ENCODE results near the gene LDB2.
A peak's percentile ranks its signal among the peaks of the same experiment; 100 is the strongest.

Gene LDB2

DNA sequence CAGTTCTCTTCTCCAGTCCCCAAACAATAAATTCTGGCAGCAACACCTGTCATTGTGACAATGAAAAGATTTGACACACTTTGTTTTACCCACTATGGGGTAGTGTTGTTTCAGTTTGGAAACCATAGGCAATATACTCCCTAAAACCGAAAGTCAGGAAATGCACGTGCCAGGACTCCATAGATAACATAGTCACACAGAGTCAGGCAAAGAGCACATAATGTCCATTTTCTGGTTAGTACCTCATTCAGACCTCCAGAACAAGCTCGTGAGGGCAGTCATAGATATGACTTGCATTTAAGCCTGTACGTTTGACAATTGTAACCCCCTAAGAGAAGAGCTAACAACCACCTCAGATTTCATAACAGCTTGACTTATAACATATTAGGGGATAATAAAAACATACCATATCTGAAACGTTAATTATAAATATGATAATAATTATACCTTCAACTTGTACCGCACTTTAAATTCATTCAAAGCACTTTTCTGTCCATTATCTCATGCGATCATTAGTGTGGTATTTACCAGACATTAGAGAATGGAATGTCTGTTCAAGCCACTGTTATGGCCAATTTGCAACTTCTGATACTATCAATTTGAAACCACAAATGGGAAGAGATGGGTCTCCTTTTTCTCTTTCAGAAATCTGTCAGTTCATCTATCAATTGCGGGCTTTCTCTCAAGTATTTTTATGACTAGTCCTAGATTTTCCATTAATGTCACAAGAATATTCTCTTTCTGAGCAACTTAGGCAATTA is 147.4 kb downstream of the LDB2 start:
- H3K36me3 ChIP-seq = no peaks in the 10 kb centered on the region
- intact Hi-C loops (cut with DNase I; ENCODE audit: low total_unique reads) = no loop called here
- no peak for TF ChIP-seq CTCF (IDR thresholded peaks at IDR 0.05)
- no peaks in the 10 kb centered on the region for H3K4me1 ChIP-seq
- no peak for DNase-seq
- no peaks in the 10 kb centered on the region for H3K9me3 ChIP-seq
- H3K27me3 ChIP-seq = no peaks in the 10 kb centered on the region
- H3K27ac ChIP-seq = no peak overlapping the region
- H3K4me3 ChIP-seq = no peak overlapping the region

GRCh38 chr4:16750216-16750615 is 148.2 kb downstream of the LDB2 start:
- Histone ChIP-seq H3K4me3 (no peak overlapping the region), H3K27me3 (no peaks in the 10 kb centered on the region), H3K27ac (no peak overlapping the region), H3K9me3 (no peaks in the 10 kb centered on the region), H3K36me3 (no peaks in the 10 kb centered on the region), H3K4me1 (no peaks in the 10 kb centered on the region)
- TF ChIP-seq CTCF (IDR thresholded peaks at IDR 0.05) = no peak
- intact Hi-C loops (cut with DNase I; ENCODE audit: low total_unique reads) = no loop called here
- no peak for DNase-seq

DNA sequence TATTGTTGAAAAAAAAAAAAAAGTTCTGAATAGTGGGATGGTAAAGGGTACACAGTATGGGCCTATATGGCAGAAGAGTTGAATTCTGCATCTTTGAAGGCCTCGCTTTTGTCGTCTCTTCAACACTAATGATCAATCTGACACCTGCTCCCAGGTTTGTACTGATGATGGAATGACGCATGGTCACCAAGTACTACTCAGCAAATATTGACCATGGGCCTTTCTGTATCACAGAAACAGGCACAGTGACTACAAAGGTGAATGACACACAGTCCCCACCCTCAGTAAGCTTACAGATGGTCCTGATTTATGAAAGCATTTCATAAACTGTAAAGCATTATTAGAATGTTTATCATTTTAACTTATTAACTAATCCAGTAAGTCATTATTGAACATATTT is 152.6 kb downstream of the LDB2 start:
- Histone ChIP-seq H3K4me3 (no peak overlapping the region), H3K36me3 (no peaks in the 10 kb centered on the region), H3K27me3 (no peaks in the 10 kb centered on the region), H3K4me1 (no peaks in the 10 kb centered on the region), H3K27ac (no peak overlapping the region), H3K9me3 (no peaks in the 10 kb centered on the region)
- DNase-seq = no peak
- no peak for TF ChIP-seq CTCF (IDR thresholded peaks at IDR 0.05)
- intact Hi-C loops (cut with DNase I; ENCODE audit: low total_unique reads) = no loop called here

DNA sequence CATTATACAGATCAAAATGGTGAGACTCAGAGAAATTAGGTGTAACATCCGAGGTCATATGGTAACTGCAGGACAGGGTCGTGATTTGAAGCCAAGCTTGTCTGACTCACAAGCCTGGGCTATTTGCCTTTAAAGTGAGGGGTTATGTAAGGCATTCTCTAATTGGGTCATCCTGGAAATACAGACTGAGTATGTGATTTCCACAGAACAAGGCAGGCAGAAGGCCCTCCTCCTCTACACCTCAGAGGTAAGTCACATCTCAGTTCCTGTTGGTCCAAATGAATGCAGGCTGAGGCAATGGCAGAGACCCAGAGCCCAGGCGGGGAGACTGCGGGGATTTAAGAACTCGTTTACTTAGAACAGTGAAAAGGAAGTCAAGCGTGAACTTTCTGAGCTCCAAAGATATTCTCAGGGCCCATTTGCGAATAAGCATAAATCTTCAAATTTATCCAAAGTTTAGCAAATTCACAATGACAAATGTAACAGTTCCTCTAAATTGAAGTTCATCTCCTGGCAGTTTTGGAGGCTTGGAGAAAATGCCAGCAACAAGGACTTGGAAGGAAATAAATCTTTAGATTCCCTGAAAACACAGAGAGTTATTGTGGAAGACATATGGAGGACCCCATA is 153.3 kb downstream of the LDB2 start:
- no peaks in the 10 kb centered on the region for H3K9me3 ChIP-seq
- peak in 1 of 2 donors; percentile 46 for DNase-seq
- no peak overlapping the region for H3K27ac ChIP-seq
- no peaks in the 10 kb centered on the region for H3K27me3 ChIP-seq
- no peaks in the 10 kb centered on the region for H3K36me3 ChIP-seq
- H3K4me3 ChIP-seq = no peak overlapping the region
- H3K4me1 ChIP-seq = no peaks in the 10 kb centered on the region
- TF ChIP-seq CTCF (IDR thresholded peaks at IDR 0.05) = no peak
- intact Hi-C loops (cut with DNase I; ENCODE audit: low total_unique reads) = no loop called here

DNA sequence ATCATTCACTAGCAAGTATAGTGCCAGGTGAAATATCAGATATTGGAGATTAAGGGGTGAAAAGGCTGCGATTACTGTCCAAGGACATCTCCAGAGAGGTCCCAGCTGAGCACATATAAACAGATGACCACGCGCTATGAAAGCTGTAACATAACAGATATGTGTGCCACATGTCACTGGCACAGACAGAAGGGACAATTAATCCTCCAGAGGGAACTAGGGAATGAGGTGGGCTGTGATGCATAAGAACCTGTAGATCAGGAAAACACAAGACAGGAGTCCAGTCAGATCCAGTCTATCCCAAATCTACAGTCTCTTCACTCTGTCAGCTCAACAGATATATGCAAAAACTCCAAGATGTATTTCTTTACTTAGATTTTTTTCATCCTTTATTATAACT is 157.2 kb downstream of the LDB2 start:
- no peak overlapping the region for H3K27ac ChIP-seq
- no peak overlapping the region for H3K4me3 ChIP-seq
- TF ChIP-seq CTCF (IDR thresholded peaks at IDR 0.05) = no peak
- DNase-seq = no peak
- no peaks in the 10 kb centered on the region for H3K27me3 ChIP-seq
- no peaks in the 10 kb centered on the region for H3K9me3 ChIP-seq
- H3K36me3 ChIP-seq = no peaks in the 10 kb centered on the region
- no peaks in the 10 kb centered on the region for H3K4me1 ChIP-seq
- intact Hi-C loops (cut with DNase I; ENCODE audit: low total_unique reads) = no loop called here
